ENCODE measurements around the gene PCTP.

- TF ChIP-seq EZH2 (IDR thresholded peaks at IDR 0.05; ENCODE audit: low read depth) (no peak), CTCF (conservative IDR thresholded peaks at IDR 0.05) (no peak)
Observed at GRCh38 chr17:55710829-55711496, 39.9 kb upstream of the PCTP start.

Measured in PC-9 (cell line).